Measurements from ENCODE around the gene ATRAID. TPM values are rescaled to one million over a fixed set of nuclear protein-coding genes. Genes with fewer than 3 reads are reported as not detected.

ATRAID gene
- total RNA-seq, 1 donor from 2014 or later: 77.2 TPM

DNA sequence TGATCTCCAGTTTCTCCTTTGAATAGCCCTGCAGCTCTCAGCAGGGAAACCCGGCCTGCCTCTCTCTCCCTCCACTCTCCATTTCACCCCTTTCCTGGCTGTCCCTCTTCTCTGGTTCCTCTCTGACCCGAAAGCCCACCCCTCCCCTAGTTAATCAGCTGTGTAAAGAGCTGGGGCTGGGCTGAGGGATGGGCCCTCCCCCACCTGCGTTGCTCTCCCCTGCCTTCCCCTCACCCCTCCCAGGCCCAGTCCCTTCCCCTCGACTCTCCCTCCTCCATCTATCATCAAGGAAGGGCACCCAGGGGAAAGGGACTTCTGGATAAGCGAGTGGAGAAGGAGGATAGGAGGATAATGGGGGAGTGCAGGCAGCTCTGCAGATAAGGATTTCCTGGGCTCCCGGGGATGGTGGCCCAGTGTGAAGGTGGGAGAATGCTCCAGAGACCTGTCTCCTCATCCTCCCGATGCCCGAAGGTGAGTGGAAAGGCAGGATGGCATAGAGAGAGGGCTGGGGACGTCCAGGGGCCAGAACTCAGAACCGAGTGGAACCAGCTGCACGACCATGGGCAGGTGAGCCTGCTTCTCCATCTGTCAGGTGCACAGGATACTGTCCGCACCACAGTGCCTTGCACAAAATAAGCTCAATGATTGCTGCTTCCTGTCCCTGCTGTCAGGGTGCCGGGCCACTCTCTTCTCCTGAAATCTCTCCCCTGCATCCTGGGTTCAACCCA, 39.0 kb downstream of the ATRAID start:
- TF ChIP-seq, protein P1, sequence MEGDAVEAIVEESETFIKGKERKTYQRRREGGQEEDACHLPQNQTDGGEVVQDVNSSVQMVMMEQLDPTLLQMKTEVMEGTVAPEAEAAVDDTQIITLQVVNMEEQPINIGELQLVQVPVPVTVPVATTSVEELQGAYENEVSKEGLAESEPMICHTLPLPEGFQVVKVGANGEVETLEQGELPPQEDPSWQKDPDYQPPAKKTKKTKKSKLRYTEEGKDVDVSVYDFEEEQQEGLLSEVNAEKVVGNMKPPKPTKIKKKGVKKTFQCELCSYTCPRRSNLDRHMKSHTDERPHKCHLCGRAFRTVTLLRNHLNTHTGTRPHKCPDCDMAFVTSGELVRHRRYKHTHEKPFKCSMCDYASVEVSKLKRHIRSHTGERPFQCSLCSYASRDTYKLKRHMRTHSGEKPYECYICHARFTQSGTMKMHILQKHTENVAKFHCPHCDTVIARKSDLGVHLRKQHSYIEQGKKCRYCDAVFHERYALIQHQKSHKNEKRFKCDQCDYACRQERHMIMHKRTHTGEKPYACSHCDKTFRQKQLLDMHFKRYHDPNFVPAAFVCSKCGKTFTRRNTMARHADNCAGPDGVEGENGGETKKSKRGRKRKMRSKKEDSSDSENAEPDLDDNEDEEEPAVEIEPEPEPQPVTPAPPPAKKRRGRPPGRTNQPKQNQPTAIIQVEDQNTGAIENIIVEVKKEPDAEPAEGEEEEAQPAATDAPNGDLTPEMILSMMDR (IDR thresholded peaks at IDR 0.05): no peak
- POLR2A ChIA-PET: no interaction called here
- H3K4me3 Mint-ChIP-seq: no peak overlapping the region

DNA sequence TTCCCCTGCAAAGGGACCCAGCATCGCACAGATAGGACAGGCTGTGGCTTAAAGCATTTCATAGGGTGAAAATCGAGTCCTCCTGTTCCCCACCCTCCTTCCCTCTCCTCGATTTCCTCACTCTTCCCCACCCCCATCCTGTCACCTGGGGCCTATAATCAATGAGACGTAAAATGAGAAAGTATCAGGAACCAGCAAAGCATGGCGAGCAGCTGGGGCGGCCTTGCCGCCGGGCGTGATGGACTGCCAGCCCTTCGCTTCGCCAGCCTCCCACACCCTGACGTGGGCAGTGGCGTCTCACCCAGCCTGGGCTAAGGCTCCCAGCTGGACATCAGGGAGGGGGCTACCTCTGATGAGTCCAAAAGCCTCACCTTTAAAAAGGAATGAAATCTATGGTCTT, 39.9 kb downstream of the ATRAID start:
- Mint-ChIP-seq H3K27ac (no peak overlapping the region), H3K36me3 (ENCODE audit: low read depth) (no peaks in the 10 kb centered on the region), H3K9me3 (no peaks in the 10 kb centered on the region), H3K4me3 (no peak overlapping the region), H3K27me3 (peaks cover 29% of the 10 kb centered on the region), H3K4me1 (no peaks in the 10 kb centered on the region)
- CTCF ChIA-PET: interaction anchor here (1.6 kb wide), 1 partner anchor 27 kb away, joined by 11 read pairs; no protein-coding TSS in a partner anchor
- TF ChIP-seq, protein P1 (IDR thresholded peaks at IDR 0.05): no peak
- intact Hi-C loops (cut with micrococcal nuclease): no loop called here
- DNase-seq (no peak), ATAC-seq (ENCODE audit: low read depth) (no peak)
- POLR2A ChIA-PET: interaction anchor here (0.6 kb wide), 1 partner anchor 27 kb away, joined by 6 read pairs; no protein-coding TSS in a partner anchor

More for the DNA sequence above, 39.0 kb downstream of the ATRAID start:
- Mint-ChIP-seq H3K4me1 (no peaks in the 10 kb centered on the region), H3K27ac (no peak overlapping the region), H3K36me3 (ENCODE audit: low read depth) (no peaks in the 10 kb centered on the region), H3K27me3 (peaks cover 21% of the 10 kb centered on the region), H3K9me3 (no peaks in the 10 kb centered on the region)
- intact Hi-C loops (cut with micrococcal nuclease): loop anchor here (1.0 kb wide), 1 partner anchor 29 kb away; no protein-coding TSS in a partner anchor
- CTCF ChIA-PET: interaction anchor here (1.6 kb wide), 1 partner anchor 28 kb away, joined by 11 read pairs; no protein-coding TSS in a partner anchor
- ATAC-seq (ENCODE audit: low read depth): no peak
- no peak for DNase-seq

DNA sequence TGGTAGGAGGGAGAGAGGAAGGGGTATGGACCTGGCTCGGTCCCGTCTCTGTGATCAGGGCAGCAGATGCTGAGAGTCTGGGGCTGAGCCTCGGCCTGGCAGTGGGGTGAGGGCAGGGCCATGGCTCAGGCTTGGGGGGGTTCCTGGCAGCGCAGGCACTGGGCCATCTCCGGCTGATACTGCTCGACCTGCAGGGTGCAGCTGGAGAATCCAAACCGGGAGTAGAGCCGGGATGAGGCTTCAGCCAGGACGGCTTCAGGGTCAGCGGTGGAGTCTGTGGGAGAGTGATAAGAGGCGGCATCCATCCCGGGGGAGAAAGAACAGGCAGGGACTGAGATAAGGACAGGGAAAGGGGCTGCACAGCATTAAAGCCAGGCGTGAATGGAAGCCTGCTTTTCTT, 43.3 kb downstream of the ATRAID start:
- no peak overlapping the region for H3K4me3 Mint-ChIP-seq
- intact Hi-C loops (cut with micrococcal nuclease): no loop called here
- POLR2A ChIA-PET: no interaction called here
- no peaks in the 10 kb centered on the region for H3K9me3 Mint-ChIP-seq
- no peak for ATAC-seq (ENCODE audit: low read depth)
- no peaks in the 10 kb centered on the region for H3K4me1 Mint-ChIP-seq
- no peak for DNase-seq
- CTCF ChIA-PET: no interaction called here
- H3K27me3 Mint-ChIP-seq: peaks cover 51% of the 10 kb centered on the region
- no peaks in the 10 kb centered on the region for H3K36me3 Mint-ChIP-seq (ENCODE audit: low read depth)
- H3K27ac Mint-ChIP-seq: no peak overlapping the region
- TF ChIP-seq, protein P1 (IDR thresholded peaks at IDR 0.05): no peak

DNA sequence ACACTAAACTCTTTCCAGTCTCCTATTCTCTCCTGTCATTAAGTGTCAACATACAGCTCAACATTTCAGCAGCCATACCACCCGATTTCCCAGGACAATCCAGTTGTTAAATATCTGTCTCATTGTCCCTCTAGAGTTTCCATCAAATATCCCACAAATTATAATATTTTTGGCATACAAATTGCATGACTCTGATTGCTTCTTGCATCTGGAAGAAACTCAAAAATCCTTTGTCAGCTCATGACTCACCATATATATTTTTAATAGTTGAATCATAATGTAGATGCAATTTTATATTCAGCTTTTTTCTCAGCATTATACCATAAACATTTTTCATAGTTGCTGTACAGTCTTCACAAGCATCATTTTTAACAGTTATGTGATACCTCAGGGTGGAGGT, 43.8 kb downstream of the ATRAID start:
- Mint-ChIP-seq H3K36me3 (ENCODE audit: low read depth) (no peaks in the 10 kb centered on the region), H3K4me1 (no peaks in the 10 kb centered on the region), H3K4me3 (no peak overlapping the region), H3K27me3 (peaks cover 54% of the 10 kb centered on the region), H3K27ac (no peak overlapping the region), H3K9me3 (no peaks in the 10 kb centered on the region)
- TF ChIP-seq, protein P1 (IDR thresholded peaks at IDR 0.05): no peak
- ChIA-PET CTCF (no interaction called here), POLR2A (no interaction called here)
- DNase-seq (no peak), ATAC-seq (ENCODE audit: low read depth) (no peak)
- intact Hi-C loops (cut with micrococcal nuclease): no loop called here

DNA sequence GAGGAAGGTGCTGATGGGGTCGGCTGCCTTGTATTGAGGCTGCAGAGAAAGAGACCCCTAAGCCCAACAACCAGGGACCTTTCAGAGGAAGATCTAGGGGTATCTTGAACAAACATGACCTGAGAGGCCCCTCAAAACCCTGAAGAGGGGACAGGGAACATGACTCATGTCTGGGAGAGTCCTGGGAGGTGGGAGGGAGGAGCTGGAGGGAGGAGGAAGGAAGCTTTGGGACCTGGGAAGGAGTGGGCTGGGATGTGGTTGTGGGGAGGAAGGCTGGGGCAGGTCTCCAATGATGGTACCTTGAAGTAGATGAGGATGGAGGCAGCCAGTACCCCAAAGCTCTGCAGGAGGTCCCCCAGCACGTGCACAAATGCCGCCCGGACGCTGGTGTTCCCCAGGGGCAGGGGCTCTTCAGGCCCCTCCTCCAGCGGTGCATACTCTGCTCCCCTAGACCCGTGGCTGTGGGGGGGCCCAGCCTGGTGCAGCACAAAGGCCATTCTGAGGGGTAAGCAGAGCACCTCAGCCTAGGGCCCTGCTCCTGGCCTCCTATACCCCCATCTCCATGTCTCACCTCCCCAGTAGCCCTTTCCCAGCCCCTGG, 45.1 kb downstream of the ATRAID start:
- no peak overlapping the region for H3K4me3 Mint-ChIP-seq
- no peak for ATAC-seq (ENCODE audit: low read depth)
- TF ChIP-seq, protein P1 (IDR thresholded peaks at IDR 0.05): no peak
- H3K27ac Mint-ChIP-seq: no peak overlapping the region
- H3K27me3 Mint-ChIP-seq: peaks cover 58% of the 10 kb centered on the region
- ChIA-PET CTCF (no interaction called here), POLR2A (interaction anchor here (0.6 kb wide), 1 partner anchor 44 kb away, joined by 5 read pairs; no protein-coding TSS in a partner anchor)
- intact Hi-C loops (cut with micrococcal nuclease): no loop called here
- H3K36me3 Mint-ChIP-seq (ENCODE audit: low read depth): no peaks in the 10 kb centered on the region
- no peak for DNase-seq
- peaks cover 11% of the 10 kb centered on the region for H3K4me1 Mint-ChIP-seq
- no peaks in the 10 kb centered on the region for H3K9me3 Mint-ChIP-seq

Data from activated B cell treated with CpG ODN at 0.5 μM for 24 hours (primary cell).